Esophagus squamous epithelium (tissue), 4 donors: ENCODE data around the gene AP1S2.
"Not testable (repeated sequence)": the region's sequence is repeated elsewhere in the genome, so short reads cannot be mapped to it uniquely, and the experiment has no call there.

Experiments
- POLR2A ChIP-seq, 4 donors: fragments of 450-650 bp; IDR thresholded peaks; one replicate each; pipeline ENCODE4 v1.6.1; 2017; ENCODE audit warnings: antibody characterized with exemption in 4 of 4, mild to moderate bottlenecking in 4 of 4, moderate library complexity in 3 of 4
- TF ChIP-seq, protein P1 (sequence below), 6 experiments: fragments of 450-650 bp in 4 of 6; fragments of 200-600 bp in 2 of 6; sonication (generic) in 2 of 6; IDR thresholded peaks; one replicate each; pipeline ENCODE4 v1.5.1; 2016 to 2019; ENCODE audit warnings: antibody characterized with exemption in 6 of 6, mild to moderate bottlenecking in 4 of 6, moderate library complexity in 4 of 6

DNA sequence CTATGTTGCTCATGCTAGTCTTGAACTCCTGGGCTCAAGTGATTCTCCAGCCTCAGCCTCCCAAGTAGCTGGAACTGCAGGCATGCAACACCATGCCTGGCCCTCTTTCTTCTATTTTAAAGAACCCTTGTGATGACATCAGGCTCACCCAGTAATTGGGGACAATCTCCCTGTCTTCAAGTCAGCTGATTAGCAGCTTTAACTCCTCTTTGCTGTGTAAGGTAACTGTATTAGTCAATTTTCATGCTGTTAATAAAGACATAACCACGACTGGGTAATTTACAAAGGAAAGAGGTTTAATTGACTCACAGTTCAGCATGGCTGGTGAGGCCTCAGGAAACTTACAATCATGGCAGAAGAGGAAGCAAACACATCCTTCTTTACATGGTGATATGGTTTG is 23.3 kb upstream of the AP1S2 start:
- TF ChIP-seq, protein P1, sequence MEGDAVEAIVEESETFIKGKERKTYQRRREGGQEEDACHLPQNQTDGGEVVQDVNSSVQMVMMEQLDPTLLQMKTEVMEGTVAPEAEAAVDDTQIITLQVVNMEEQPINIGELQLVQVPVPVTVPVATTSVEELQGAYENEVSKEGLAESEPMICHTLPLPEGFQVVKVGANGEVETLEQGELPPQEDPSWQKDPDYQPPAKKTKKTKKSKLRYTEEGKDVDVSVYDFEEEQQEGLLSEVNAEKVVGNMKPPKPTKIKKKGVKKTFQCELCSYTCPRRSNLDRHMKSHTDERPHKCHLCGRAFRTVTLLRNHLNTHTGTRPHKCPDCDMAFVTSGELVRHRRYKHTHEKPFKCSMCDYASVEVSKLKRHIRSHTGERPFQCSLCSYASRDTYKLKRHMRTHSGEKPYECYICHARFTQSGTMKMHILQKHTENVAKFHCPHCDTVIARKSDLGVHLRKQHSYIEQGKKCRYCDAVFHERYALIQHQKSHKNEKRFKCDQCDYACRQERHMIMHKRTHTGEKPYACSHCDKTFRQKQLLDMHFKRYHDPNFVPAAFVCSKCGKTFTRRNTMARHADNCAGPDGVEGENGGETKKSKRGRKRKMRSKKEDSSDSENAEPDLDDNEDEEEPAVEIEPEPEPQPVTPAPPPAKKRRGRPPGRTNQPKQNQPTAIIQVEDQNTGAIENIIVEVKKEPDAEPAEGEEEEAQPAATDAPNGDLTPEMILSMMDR (IDR thresholded peaks at IDR 0.05): not testable (repeated sequence)
- not testable (repeated sequence) for TF ChIP-seq POLR2A (IDR thresholded peaks at IDR 0.05)
